ENCODE results near the gene LRRC59.

The LRRC59 gene

DNA sequence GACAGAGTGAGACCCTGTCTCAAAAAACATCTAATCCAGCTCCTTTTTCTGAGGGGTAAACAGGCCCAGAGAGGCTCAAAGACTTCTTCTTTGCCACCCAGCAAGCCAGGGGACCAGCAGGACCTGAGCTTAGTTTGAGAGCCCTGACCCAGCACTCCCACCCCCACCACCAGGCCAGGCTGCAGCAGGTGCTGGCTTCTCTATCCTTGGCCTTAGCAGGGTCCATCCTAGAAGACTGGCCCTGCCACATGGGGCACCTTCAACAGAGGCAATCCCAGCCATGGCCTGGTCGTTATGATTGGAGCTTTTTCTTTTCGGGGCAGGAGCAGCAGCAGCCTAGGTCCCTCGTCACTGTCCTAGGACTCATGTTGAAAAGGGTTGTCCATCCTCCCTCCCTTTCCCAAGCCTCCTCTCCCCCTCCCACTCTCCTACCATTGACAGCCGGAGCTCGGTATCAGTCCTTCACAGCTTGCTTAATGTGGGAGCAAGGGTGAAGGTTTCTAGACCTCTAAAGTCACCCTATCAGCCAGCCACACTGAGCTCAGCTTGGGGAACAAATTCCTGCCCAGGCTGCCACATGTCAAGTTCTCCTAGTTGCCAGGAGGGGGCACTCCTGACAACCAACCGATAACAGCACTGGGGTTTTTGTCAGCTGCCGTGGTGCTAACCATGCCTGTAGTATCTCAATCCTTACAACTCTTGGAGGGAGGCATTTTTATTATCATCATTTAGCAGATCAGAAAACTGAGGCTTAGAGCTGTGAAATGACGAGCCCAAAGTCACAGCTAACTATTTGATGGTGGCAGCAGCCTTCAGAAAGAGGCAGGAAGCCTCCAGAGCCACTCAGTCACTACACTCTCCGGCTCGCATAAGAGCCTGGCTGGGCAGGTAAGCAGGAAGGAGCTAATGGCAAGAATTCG is 35.5 kb downstream of the LRRC59 start:
- DNase-seq (ENCODE audit: low spot score), result peak; percentile 60

GRCh38 chr17:50360486-50361115 is 36.7 kb downstream of the LRRC59 start:
- DNase-seq (ENCODE audit: low spot score), result no peak

GRCh38 chr17:50359998-50360461 is 37.3 kb downstream of the LRRC59 start:
- DNase-seq (ENCODE audit: low spot score), result no peak

DNA sequence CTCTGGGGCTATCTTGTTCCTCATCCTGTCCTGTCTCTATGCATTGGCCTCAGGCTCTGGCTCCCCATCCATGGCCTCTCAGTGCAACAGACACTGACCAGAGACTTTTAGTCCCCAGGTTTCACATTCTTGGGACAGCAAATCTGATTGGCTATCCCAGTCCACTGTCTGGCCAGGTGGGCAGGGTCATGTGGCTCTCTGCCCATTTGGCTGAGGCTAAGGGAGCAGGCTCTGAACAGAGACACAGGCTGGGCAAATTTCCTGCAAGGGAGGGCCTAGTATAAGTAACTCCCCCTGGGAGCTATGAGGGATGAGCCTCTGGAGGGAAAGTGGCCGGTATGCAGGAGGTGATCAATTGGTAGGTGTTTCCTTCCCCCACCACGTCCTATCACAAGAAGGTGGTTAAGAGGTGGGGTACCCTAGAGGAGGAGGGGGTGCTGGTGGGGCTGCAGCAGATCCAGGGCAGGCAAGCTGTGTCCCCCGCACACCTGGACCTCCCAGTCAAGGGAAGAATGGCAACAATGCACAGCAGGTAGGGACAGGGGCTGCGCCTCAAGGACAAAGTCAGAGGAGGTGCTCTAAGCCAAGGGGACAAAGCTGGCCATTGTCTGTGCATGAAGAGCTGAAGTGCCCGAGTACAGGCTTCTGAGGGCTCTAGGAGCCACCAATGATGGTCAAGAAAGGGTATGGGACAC is 38.2 kb downstream of the LRRC59 start:
- no peak for DNase-seq (ENCODE audit: low spot score)

- no peak for DNase-seq (ENCODE audit: low spot score)
These were observed 39.1 kb downstream of the LRRC59 start for GRCh38 chr17:50358177-50358576.

GRCh38 chr17:50356892-50357510 is 40.3 kb downstream of the LRRC59 start:
- DNase-seq (ENCODE audit: low spot score), result no peak

DNA sequence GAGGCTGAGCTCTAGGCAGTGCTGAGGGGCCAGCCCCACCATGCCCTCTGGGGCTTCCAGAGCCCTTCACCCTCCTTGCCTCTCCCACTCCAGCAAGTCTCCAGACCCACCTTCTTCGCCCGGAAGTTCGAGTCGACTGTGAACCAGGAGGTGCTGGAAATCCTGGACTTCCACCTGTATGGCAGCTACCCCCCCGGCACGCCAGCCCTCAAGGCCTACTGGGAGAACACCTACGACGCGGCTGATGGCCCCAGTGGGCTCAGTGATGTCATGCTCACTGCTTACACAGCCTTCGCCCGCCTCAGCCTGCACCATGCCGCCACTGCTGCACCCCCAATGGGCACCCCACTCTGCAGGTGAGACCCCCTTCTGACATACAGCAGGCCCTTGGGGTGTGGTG is 40.9 kb downstream of the LRRC59 start:
- no peak for DNase-seq (ENCODE audit: low spot score)

- DNase-seq (ENCODE audit: low spot score), result no peak
These were observed 41.5 kb downstream of the LRRC59 start for GRCh38 chr17:50355701-50356341.

DNA sequence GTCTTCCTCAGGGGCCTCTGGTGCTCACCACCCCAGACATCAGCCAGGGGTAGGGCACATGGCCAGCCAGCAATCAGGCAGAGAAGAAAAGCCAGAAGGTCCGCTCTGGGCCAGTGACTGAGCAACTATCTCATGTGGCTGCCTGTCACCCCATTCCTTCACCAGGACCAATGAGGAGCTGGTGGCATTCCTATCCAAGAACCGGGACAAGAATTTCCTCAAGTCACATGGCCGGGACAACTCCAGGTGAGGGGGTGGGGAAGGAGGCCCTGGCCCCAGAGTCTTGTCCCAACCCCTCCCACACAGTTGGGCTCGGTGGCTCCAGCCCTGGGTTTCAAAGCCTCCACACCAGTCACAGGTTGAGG is 42.0 kb downstream of the LRRC59 start:
- no peak for DNase-seq (ENCODE audit: low spot score)

- DNase-seq (ENCODE audit: low spot score), result no peak
These were observed 42.5 kb downstream of the LRRC59 start for GRCh38 chr17:50354776-50355175.

- no peak for DNase-seq (ENCODE audit: low spot score)
These were observed 43.1 kb downstream of the LRRC59 start for GRCh38 chr17:50354198-50354597.

- DNase-seq (ENCODE audit: low spot score), result no peak
These were observed 43.6 kb downstream of the LRRC59 start for GRCh38 chr17:50353600-50354195.

GRCh38 chr17:50352693-50353599 is 44.4 kb downstream of the LRRC59 start:
- DNase-seq (ENCODE audit: low spot score), result no peak

DNA sequence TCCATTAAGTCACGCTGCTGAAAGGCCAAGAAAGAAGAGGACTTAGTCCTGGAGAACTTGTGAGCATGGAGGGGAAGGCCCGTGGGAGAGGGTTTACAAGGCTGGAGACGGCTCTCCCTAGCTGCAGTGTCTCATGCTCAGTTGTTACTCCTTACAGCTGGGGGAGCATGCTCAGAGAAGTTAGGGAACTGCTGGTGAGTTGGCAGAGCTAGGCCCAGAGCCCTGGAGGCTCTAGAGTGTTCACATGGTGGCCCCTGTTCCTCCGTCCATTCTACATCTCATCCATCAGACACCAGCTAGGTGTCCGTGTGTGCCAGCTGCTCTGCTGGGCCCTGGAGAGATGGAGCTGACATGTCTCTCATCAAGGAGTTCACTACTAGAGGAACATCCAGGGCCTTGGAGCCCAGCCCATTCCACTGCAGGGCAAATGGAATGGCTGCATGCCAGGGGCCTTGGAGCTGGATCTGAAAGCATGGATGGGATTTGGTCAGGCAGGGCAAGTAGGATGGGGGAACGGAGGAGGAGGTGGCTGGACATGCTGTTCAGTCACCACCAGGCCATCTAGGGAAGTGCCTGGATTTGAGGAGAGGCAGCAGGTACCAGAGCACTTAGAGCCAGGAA is 45.1 kb downstream of the LRRC59 start:
- DNase-seq (ENCODE audit: low spot score), result no peak

- no peak for DNase-seq (ENCODE audit: low spot score)
These were observed 46.6 kb downstream of the LRRC59 start for GRCh38 chr17:50350733-50351132.

- no peak for DNase-seq (ENCODE audit: low spot score)
These were observed 48.1 kb downstream of the LRRC59 start for GRCh38 chr17:50349243-50349600.

DNA sequence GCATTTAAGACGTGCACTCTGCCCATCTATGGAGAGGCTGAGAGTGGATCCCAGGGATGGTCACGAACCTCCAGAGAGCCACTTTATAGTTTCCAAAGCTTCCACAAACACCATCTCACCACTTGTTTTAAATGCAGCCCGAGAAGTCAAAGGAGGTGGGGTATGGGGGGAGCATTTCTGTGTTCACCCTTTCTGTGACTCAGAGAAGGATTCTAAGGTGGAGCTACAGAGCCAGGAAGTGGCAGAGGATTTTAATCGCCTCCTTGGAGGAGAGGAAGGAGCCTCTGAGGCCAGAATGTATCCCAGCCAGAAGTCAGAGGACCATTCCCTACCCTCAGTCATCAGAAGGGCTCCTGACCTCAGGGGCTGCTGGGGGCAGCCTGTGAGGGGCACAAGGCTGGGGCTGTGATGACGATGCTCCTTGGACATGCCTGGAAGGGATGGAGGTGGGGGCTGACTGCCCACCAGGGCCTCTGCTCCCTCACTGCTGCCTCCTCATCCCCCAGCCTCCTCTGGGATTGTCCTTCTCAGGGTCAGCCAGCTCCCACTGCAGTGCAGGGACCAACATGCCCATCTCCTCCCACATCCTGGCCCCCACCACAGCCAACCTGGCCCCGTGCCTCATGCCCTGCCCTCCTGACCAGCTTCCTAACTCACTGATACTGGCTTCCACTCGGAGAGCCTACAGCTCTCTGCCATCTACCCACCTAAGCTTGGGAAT is 48.6 kb downstream of the LRRC59 start:
- no peak for DNase-seq (ENCODE audit: low spot score)

- no peak for DNase-seq (ENCODE audit: low spot score)
These were observed 49.4 kb downstream of the LRRC59 start for GRCh38 chr17:50347894-50348291.
